GM18867 (cell line): ENCODE results near the gene NINJ2.

Experiments used
- ATAC-seq: cut with Tn5 transposase; IDR thresholded peaks from one replicate; pipeline ENCODE4 v1.9.1; 2021; ENCODE audit warnings: mild to moderate bottlenecking, moderate library complexity; ENCODE audit not compliant: unreplicated experiment

NINJ2 gene

DNA sequence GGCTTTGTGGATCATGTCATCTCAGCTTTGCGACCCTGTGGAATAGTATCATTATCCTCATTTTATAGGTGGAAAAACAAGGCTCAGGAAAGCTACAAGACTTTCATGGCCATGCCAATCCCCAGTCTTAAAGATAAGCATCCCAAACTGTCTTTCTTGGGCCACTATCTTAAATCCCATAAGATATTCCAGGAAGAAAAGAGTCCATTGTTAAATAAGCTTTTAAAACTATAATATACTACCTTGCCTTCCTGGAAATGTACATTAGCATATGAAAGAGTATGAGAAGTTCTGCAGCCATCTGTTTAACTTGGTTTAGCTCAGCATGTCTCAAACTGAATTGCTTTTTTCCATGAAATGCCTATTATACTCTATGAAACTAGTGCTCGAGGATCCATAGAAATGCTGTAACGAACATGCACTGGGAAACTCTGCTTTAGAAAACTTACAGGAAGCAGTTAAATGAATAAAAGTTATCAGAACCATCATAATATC, 126.4 kb downstream of the NINJ2 start:
- no peak for ATAC-seq

DNA sequence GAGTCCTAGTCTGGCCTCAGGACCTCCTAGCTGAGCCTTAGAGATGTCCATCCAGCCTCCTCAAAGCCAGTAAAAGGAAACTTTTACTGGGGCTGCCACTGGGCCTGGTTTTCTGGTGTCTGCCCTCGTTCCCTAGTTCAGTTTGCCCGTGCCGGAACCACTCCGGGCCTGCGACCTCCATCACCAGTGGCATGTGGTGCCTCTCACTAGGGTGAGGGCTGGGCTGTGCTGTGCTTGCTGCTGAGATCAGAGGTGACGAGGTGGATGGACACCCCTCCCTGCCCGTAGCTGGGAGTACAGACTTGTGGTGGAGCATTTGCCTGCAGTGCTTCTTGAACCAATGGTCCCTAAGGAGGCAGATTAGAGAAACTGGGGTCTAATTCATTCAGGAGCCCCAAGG, 127.8 kb downstream of the NINJ2 start:
- no peak for ATAC-seq

GRCh38 chr12:534216-534615, 129.0 kb downstream of the NINJ2 start:
- no peak for ATAC-seq

DNA sequence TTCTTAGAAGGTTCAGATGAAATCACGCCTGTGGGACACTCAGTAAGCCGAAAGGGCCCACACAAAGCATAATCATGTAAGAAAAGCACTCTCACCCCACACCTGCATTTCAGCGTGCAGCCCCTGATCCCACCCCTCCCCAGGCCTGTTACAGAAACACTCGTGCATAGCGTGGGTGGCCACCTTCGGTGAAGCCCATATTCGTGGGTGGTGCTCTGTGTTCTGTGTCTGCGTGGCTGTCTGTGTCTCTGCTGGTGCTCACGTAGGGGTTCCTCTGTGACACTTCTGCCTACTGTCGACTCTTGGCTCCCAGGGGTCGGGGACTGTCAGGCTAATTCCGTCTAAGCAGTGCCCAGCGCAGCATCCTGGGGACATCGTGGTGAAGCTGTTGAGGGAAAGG, 129.5 kb downstream of the NINJ2 start:
- ATAC-seq, result no peak

- ATAC-seq, result no peak
Observed at GRCh38 chr12:532908-533565, 130.2 kb downstream of the NINJ2 start.

DNA sequence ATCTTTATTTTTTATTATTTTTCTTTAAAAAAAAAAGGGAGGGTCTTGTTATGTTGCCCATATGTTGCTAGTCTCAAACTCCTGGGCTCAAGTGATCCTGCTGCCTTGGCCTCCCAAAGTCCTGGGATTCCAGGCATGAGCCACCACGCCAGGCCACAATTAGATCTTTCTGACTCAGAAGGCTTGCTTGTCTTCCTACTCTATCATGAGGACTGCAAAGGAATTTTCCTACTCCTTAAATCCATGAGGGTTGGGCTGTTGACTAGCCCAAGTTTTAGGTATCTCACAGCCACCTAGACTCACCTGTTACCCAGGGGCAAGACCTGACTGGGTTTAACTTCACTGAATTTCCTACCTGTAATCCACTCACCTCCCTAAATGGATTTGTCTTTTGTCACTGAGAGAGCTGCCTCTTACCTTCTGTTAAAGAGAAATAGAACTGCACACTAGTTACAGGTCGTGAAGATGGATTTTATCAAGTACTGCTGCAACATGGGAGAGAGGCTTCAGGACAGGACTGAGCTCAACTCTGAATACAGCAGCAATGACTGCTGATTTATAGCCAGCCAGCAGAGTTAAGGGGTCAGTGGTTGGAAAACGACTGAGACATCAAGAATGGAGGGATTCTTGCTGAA, 131.2 kb downstream of the NINJ2 start:
- ATAC-seq, result no peak

- no peak for ATAC-seq
Observed at GRCh38 chr12:530821-531220, 132.4 kb downstream of the NINJ2 start.

GRCh38 chr12:530308-530707, 132.9 kb downstream of the NINJ2 start:
- ATAC-seq, result no peak

DNA sequence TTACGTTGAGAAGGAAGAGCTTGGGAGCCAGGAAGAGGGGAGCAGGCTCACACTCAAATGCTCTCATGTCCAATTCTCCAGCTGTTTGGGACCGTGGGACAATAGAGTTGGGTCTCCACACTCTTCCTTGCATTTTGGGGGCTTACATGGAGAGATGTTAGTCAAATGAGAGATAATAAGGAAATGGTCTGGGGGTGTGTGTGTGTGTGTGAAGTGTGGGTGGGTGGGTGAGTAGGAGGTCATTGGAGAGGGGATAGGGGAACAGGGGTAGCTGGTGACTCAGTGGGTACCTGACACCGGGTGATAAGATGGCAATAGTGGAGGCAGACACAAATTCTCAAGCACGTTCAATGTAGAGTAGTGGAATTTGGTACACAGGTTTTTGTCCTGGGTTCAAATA, 135.5 kb downstream of the NINJ2 start:
- ATAC-seq, result no peak

GRCh38 chr12:527241-527640, 136.0 kb downstream of the NINJ2 start:
- no peak for ATAC-seq

DNA sequence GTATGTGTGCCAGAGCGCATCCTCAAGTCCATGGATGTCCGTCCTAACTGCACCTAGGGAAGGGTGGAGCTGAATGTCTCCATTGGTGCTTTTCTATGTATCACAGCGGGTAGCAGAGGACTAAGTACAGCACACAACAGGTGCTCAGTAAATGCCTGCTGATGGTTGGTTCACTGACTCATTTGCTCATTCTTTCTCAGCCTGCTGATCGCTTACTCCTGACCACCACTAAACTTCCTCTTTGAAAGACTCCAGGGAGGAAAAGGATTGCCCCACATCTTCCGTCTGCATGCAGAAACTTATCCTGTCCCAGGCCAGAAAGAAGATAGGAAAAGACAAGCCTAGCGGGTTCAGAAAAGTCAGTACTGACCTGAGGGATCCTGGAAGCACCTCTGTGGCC, 137.2 kb downstream of the NINJ2 start:
- no peak for ATAC-seq

DNA sequence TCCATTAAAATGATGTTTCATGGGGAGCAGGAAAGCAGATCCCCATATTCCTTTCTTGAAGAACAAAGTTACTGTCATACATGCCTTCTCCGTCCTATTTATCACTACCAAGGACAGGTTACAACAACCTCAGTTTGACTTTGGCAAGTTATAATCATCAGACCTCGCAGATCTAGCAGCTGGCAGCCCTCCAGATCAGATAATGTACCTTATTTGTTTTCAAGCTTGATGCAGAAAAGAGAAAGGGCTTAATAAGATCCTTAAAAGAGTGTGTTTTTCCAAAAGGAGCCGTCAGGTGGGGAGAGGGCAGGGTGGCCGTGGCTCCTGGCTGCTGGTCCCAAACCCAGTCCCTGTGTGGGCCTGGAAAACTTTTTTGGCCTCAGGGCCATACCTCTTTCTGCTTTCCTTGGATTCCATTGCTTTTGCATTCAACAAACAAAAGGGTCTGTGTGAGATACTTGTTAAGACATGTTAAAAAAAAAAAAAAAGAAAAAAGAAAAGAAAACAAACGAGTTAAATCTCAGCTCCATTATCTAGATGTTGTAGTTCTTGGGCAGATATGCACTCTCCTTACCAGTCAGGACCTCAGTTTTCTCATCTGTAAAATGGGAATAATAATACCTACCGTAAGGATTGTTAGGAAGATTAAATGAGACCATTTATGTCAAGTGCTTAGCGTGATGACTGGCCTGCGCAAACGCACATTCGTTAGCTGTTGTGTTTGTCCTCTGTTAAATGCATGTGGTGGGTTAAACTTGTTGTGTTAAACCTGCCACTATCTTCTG, 138.9 kb downstream of the NINJ2 start:
- no peak for ATAC-seq

- ATAC-seq, result no peak
Observed at GRCh38 chr12:522692-523378, 140.4 kb downstream of the NINJ2 start.

DNA sequence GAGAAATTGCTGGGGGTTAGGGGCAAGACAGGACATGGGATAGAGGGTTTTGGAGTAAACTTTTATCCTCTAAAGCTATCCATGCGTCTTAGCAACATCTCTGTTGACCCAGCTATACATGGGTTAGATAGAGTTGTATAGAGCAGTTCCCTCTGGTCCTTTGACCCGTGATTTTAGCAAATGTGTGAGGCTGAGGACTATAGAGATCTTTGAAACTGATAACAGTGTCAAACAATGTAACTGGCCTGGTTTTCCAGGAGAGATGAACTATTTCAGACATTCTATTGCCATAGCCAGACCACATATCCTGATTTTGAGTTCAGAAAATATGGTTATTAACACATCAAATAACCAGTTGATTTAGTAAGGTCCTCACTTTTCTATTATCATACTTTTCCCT, 143.1 kb downstream of the NINJ2 start:
- ATAC-seq, result no peak

GRCh38 chr12:517538-517937, 145.7 kb downstream of the NINJ2 start:
- no peak for ATAC-seq
